Astrocyte of the hippocampus (primary cell): ENCODE results near the gene TTLL11.

Experiments
- DNase-seq: peaks from one replicate; pipeline ENCODE4 v3.0.0; 2011; ENCODE audit warnings: low read depth, low spot score

TTLL11 gene

GRCh38 chr9:121774715-121775613 lies 318.1 kb downstream of the TTLL11 start:
- DNase-seq: no peak

DNA sequence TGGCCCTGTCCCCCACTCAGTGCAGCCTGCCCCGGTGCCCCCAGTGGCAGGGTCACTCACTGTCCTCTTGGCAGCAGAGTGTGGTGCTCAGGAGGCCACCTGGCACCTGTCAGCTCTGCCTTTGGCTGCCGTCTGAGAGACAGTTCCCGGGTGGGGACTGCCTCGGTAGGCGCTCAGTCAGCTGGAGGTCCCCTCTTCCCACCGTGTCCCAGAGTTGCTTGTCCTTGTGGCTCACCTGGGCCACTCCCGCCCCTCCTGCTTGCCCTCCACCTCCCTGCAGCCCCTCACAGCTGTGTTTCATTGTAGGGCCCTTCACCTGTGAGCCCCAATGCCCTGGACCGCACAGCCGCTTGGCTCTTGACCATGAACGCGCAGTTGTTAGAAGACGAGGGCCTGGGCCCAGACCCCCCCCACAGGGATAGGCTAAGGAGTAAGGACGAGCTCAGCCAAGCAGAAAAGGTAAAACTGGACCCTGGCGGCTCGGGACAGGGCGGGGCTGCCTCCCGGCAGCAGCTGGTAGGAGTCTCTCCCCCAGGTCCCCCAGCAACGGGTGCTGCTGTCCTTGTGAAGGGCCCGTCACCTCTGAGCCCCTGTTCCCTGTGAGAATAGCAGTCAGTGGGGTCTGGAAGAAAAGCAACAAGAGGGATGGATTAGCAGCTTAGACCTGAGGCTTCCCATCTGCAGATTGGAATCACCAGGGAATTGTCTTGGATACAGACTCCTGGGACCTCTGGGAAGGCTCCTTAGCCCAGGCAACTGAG lies 319.0 kb downstream of the TTLL11 start:
- DNase-seq: no peak

GRCh38 chr9:121773286-121773953 lies 319.7 kb downstream of the TTLL11 start:
- no peak for DNase-seq

DNA sequence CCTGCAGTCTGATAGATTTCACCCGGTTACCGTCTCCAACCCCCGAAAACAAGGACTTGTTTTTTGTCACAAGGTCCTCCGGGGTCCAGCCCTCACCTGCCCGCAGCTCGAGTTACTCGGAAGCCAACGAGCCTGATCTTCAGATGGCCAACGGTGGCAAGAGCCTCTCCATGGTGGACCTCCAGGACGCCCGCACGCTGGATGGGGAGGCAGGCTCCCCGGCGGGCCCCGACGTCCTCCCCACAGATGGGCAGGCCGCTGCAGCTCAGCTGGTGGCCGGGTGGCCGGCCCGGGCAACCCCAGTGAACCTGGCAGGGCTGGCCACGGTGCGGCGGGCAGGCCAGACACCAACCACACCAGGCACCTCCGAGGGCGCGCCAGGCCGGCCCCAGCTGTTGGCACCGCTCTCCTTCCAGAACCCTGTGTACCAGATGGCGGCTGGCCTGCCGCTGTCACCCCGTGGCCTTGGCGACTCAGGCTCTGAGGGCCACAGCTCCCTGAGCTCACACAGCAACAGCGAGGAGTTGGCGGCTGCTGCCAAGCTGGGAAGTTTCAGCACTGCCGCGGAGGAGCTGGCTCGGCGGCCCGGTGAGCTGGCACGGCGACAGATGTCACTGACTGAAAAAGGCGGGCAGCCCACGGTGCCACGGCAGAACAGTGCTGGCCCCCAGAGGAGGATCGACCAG lies 320.4 kb downstream of the TTLL11 start:
- no peak for DNase-seq
